ENCODE results near the gene PHF21A. TPM values are rescaled to one million over a fixed set of nuclear protein-coding genes. Genes with fewer than 3 reads are reported as not detected.

PHF21A gene
- polyA plus RNA-seq, 1 experiment: 29.0 TPM

DNA sequence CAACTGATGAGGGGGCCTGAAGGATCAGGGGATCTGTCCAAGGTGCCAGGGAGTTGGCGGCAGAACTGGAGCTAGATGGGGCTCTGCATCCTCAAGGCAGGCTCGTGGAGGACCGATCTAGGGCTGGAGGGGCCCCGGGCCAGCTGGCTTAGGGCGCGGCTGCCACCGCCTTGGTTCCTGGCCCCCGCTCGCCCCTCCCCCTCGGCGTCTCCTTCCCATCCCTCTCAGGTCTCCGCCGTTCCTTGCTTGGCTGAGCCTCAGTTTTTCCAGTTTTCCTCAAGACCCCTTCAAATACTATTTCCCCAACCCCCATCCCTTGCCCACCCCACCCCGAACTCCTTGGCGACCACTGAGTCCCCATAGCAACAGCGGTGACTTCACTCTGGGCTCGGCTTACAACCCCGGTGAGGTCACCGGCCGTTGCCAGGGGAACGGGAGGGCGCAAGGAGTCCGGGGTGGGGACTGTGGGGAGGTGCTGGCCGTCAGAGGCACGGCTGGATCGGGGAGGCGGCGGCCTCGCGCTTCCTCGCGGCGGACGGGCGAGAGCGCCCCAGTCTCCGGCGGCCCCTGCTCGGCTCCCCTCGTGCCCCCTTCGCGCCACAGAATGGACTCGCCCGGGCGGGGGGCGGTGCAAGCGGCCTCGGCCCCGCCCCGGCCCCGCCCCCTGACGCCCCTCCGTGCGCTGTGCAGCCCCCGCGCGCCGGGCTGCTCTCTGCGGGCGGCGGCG, 221.6 kb downstream of the PHF21A start:
- peak; percentile 63 for DNase-seq (ENCODE audit: low read depth, low spot score)
- TF ChIP-seq, protein P1, sequence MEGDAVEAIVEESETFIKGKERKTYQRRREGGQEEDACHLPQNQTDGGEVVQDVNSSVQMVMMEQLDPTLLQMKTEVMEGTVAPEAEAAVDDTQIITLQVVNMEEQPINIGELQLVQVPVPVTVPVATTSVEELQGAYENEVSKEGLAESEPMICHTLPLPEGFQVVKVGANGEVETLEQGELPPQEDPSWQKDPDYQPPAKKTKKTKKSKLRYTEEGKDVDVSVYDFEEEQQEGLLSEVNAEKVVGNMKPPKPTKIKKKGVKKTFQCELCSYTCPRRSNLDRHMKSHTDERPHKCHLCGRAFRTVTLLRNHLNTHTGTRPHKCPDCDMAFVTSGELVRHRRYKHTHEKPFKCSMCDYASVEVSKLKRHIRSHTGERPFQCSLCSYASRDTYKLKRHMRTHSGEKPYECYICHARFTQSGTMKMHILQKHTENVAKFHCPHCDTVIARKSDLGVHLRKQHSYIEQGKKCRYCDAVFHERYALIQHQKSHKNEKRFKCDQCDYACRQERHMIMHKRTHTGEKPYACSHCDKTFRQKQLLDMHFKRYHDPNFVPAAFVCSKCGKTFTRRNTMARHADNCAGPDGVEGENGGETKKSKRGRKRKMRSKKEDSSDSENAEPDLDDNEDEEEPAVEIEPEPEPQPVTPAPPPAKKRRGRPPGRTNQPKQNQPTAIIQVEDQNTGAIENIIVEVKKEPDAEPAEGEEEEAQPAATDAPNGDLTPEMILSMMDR (IDR thresholded peaks at IDR 0.05; ENCODE audit: low read depth, low read length): no peak
- H3K4me3 ChIP-seq (ENCODE audit: low read depth, low read length): peak overlapping the region; percentile 63
- peak overlapping the region; percentile 31 for H3K27ac ChIP-seq (ENCODE audit: low read depth, low read length)
- H3K9me3 ChIP-seq (ENCODE audit: control insufficient read depth, insufficient read depth, low read length): no peaks in the 10 kb centered on the region; the same call in 1 of the 2 replicates
- ChIA-PET CTCF (interaction anchor here (0.9 to 2.0 kb wide), 4 partner anchors 24 to 128 kb away, joined by 3 to 12 read pairs (median 4); no protein-coding TSS in a partner anchor), POLR2A (no interaction called here)
- H3K27me3 ChIP-seq (ENCODE audit: control insufficient read depth, insufficient read depth, low read length): peaks cover 8% of the 10 kb centered on the region

DNA sequence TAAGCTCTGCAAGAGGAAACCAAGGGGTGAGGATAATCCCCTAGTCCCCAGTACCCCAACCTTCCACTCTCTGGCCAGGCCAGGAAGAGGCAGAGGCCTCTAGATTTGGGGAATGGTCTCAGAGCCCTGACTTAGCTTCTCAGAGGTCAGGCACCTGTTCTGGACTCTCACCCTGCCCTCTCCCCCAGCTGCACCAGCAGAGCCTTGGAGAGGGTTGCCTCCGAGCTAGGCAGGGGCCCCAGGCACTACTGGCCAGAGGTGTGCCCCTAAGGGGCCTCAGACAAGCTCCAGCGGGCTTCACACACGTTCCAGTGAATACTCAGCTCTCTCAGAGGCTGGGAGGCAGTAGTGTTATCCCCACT, 222.2 kb downstream of the PHF21A start:
- POLR2A ChIA-PET: no interaction called here
- no peak for DNase-seq (ENCODE audit: low read depth, low spot score)
- Histone ChIP-seq H3K9me3 (ENCODE audit: control insufficient read depth, insufficient read depth, low read length) (no peaks in the 10 kb centered on the region; the same call in 1 of the 2 replicates), H3K27ac (ENCODE audit: low read depth, low read length) (no peak overlapping the region), H3K27me3 (ENCODE audit: control insufficient read depth, insufficient read depth, low read length) (peaks cover 12% of the 10 kb centered on the region), H3K4me3 (ENCODE audit: low read depth, low read length) (peak overlapping the region; percentile 63; the same call in 1 of the 2 replicates)
- TF ChIP-seq, protein P1 (IDR thresholded peaks at IDR 0.05; ENCODE audit: low read depth, low read length): no peak
- CTCF ChIA-PET: interaction anchor here (0.9 to 2.0 kb wide), 3 partner anchors 24 to 128 kb away, joined by 3 to 12 read pairs (median 3); no protein-coding TSS in a partner anchor

DNA sequence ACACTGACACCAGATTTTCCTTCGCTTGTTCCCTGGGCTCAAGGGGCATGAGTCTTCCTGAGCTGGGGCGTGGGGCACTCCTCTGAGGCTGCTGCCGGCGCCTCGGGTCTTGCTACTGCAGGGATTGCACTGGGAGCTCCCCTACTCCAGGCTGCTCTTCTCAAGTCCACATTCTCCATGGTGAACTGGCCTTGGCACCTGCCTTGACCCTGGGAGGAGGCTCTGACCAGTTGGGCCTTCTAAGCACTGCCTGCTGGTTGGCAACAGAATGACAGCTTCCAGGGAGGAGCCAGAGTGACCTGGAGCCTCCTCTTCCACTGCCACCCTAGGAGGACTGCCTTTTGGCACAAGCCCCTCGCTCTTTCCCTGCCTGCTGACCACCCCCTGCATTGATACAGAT, 223.7 kb downstream of the PHF21A start:
- Histone ChIP-seq H3K27ac (ENCODE audit: low read depth, low read length) (no peak overlapping the region), H3K27me3 (ENCODE audit: control insufficient read depth, insufficient read depth, low read length) (peaks cover 21% of the 10 kb centered on the region), H3K4me3 (ENCODE audit: low read depth, low read length) (no peak overlapping the region), H3K9me3 (ENCODE audit: control insufficient read depth, insufficient read depth, low read length) (no peaks in the 10 kb centered on the region; the same call in 1 of the 2 replicates)
- ChIA-PET CTCF (interaction anchor here (0.5 kb wide), 1 partner anchor 38 kb away, joined by 7 read pairs; no protein-coding TSS in a partner anchor), POLR2A (no interaction called here)
- TF ChIP-seq, protein P1 (IDR thresholded peaks at IDR 0.05; ENCODE audit: low read depth, low read length): no peak
- DNase-seq (ENCODE audit: low read depth, low spot score): no peak

DNA sequence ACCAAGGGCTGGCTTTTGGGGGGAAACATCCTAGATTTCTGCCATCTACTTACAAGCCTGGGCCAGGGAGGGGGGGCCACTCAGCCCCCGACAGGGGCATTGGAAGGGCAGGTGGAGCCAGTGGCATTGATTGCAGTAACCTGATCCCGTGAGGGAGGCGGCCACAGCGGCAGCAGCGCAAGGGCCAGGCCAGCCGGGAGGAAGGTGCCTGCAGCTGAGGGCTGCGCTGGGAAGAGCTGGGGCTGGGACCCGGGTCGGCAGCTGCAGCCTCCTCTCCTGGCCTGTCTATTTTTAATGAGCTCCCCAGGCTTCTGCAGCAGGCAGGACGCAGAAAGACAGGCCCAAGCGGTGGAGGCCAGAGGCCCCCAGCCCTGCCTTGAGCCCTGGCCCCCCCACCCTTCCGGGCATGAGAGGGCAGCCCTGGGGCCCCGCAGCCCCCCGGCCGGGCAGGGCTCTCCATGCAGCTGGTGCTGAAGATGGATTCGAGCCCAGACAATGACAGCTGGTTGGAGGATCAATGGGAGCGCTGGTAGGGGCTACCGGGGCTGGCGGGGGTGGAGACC, 224.8 kb downstream of the PHF21A start:
- ChIA-PET POLR2A (no interaction called here), CTCF (interaction anchor here (1.0 to 1.4 kb wide), 2 partner anchors 24 to 54 kb away, joined by 4 to 6 read pairs; no protein-coding TSS in a partner anchor)
- no peak for DNase-seq (ENCODE audit: low read depth, low spot score)
- H3K9me3 ChIP-seq (ENCODE audit: control insufficient read depth, insufficient read depth, low read length): no peaks in the 10 kb centered on the region
- peaks cover 21% of the 10 kb centered on the region for H3K27me3 ChIP-seq (ENCODE audit: control insufficient read depth, insufficient read depth, low read length)
- H3K4me3 ChIP-seq (ENCODE audit: low read depth, low read length): no peak overlapping the region
- TF ChIP-seq, protein P1 (IDR thresholded peaks at IDR 0.05; ENCODE audit: low read depth, low read length): no peak
- H3K27ac ChIP-seq (ENCODE audit: low read depth, low read length): no peak overlapping the region
